ENCODE measurements around the gene SEPTIN12. TPM values are rescaled to one million over a fixed set of nuclear protein-coding genes. Genes with fewer than 3 reads are reported as not detected.
"Not testable (repeated sequence)": the region's sequence is repeated elsewhere in the genome, so short reads cannot be mapped to it uniquely, and the experiment has no call there.

The SEPTIN12 gene
- polyA plus RNA-seq, 1 donor, result 0.57 TPM

DNA sequence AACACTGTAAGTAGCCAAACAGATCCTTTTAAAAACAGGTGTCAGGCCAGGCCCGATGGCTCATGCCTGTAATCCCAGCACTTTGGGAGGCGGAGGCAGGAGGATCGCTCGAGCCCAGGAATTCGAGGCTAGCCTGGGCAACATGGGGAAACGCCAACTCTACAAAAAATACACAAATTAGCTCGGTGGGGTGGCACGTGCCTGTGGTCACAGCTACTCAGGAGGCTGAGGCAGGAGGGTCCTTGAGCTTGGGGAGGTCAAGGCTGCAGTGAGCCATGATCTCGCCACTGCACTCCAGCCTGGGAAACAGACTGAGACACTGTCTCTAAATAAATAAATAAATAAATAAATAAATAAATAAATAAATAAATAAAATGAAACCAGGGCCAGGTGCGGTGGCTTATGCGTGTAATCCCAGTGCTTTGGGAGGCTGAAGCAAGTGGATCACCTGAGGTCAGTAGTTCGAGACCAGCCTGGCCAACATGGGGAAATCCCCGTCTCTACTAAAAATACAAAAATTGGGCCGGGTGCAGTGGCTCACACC lies 3.6 kb downstream of the SEPTIN12 start:
- DNase-seq, result not testable (repeated sequence)

DNA sequence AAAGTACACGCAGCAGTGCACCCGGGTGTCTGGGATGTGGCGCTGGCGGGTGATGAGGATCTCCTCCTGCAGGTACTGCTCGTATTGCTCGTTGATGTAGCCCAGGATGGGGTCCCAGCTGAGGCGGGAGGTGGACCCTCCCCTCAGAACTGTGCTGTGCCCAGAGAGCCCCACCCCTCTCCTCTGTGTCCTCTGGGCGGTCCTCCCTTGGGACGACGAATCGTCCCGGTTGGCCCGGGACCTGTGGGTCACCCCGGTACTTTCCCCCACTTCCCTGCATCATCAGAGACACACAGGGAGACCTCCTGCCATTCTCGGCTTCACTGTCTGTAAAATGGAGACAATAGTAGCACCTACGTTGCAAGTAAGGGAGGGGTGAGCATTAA lies 4.2 kb downstream of the SEPTIN12 start:
- DNase-seq, result no peak

- DNase-seq, result no peak
These were observed 4.7 kb downstream of the SEPTIN12 start for GRCh38 chr16:4783251-4783950.

- no peak for DNase-seq
These were observed 7.9 kb downstream of the SEPTIN12 start for GRCh38 chr16:4780235-4780634.

DNA sequence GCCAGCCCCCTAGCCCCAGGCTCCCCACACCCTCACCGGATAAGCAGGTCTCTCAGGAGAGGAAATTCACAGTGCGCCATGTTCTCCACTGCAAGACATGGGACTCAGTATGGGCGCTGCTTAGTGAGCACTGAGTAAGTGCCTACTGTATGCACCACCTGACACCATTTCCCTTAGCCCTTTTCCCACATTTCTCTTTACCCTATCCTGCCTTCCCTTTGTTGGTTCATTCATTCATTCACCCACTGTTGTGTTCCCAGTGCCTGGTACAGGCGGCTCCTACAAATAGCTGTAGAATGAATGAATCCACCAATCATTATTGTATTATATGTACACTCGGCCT lies 10.1 kb downstream of the SEPTIN12 start:
- DNase-seq, result no peak

DNA sequence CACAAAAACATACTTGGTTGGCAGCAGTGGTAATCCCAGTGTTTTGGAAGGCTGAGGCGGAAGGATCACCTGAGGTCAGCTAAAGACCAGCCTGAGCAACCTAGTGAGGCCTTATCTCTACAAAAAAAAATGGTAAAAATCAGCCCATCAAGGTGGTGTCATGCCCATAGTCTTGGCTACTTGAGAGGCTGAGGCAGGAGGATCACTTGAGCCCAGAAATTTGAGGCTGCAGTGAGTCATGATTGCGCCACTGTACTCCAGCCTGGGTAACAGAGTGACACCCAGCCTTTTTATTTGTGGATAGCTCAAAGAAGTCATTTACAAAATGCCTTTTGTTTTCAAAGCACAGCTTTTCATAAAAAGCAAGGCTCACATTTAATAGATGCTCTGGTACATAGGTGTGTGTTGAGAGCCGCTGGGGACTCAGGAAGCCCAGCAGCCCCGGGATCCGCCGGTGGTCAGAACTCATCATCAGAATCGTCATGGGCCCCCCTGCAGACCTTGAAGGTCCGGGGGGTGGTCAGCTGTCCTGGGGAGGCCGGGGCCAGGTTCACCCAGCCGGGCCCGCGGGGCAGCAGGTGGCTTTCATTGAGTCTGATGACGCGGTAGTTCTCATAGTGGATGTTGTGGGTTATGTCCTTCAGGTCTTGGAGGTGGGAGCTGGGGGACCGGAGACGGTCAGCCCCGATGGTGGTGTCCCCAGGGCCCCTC lies 10.7 kb downstream of the SEPTIN12 start:
- DNase-seq, result no peak

DNA sequence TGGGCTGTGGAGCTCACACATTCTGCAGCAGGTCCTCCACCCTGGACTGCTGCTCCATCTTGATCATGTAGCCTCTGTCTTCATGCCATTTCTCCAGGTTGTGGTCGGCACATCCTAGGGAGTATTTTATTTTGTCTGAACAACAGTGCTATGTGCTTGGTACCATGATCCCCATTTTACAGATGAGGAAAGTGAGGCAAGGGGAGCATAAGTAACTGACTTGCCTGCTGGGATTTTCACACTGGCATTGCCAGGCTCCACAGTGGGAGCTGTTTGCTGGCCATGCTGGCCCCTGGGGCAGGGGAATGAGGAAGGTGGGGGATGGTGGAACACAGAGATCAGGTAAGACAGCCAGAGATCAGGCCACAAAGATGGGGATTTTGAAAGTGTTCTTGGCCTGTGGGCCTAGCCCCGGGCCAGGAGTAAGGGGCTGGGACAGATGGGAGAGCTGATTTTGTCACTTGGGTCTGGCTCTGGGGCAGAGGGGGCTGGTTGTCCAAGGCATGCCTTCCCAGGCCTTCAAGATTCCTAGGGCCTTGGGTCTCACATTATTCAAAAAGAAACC lies 11.9 kb downstream of the SEPTIN12 start:
- no peak for DNase-seq

- DNase-seq, result no peak
These were observed 13.1 kb downstream of the SEPTIN12 start for GRCh38 chr16:4775005-4775404.

- DNase-seq, result no peak
These were observed 15.8 kb downstream of the SEPTIN12 start for GRCh38 chr16:4772351-4772750.

DNA sequence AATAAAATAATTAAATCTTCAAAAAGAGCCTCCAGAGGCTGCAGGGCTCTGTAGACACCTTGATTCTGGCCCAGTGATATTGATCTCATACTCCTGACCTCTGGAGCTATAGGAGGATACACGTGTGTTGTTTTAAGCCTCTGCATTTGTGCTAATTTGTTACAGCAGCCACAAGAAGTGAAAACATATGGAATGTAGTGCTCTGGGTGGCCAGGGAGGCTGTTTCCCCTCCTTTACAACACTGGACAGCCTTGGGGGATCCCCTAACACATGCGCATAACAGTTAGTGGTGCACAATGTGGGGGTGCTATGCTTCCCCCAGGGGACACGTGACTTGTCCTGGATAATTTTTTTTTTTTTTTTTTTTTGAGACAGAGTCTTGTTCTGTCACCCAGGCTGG lies 16.5 kb downstream of the SEPTIN12 start:
- no peak for DNase-seq

GRCh38 chr16:4769306-4769638 lies 18.9 kb downstream of the SEPTIN12 start:
- DNase-seq, result no peak

DNA sequence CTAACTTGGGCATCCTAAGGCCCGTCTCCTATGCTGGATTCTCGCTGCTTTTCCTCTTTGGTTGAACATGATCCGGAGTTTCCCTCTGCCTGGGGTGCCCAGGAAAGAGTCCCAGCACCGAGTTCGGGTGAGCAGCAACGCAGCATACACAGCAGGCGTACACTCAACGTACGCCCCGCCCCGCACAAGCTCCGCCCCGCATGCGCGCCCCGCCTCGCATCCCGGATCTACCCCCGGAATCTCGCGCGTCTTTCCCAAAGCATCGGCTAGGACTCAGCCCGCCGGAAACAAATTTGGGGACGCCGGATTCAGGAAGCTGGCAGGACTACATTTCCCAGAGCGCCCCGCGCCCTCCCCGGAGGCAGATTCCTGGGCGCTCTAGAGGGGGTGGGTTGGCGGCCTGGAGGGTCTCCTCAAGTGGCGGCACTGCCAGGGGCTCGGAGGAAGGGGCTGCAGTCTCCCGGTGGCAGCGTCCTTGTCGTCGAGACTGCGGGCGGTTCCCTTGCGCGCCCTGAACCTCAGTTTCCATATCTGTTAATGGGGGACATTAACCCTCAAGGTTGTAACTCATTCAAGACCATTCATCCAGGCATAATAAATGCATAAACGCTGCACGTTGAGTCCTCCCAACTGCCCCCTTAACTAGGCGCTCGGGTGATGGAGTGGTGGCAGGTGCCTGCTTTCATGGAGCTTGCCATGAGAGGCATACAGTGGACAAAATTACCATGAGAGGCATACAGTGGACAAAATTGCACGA lies 19.4 kb downstream of the SEPTIN12 start:
- DNase-seq, result peak; percentile 96

DNA sequence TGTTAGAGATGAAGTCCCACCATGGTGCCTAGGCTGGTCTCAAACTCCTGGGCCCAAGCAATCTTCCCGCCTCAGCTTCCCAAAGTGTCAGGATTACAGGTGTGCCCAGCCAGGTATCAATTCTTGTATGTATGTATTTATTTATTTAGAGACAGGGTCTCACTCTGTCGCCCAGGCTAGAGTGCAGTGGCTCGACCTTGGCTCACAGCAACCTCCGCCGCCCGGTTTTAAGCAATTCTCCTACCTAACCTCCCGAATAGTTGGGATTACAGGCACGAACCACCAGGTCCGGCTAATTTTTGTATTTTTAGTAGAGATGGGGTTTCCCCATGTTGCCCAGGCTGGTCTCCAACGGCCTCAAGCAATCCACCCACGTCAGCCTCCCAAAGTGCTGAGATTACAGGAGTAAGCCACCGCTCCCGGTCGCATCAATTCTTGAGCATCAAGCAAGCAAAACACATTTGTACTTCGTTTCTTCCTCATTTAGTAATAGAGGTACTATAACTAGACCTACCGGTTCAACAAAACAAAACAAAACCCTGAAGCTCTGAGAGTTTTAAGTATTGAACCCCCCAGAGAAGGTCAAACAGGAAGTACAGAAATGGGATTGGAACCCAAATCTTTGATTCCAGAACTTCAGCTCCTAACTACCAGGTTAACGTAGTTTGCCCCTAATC lies 20.1 kb downstream of the SEPTIN12 start:
- DNase-seq, result no peak

DNA sequence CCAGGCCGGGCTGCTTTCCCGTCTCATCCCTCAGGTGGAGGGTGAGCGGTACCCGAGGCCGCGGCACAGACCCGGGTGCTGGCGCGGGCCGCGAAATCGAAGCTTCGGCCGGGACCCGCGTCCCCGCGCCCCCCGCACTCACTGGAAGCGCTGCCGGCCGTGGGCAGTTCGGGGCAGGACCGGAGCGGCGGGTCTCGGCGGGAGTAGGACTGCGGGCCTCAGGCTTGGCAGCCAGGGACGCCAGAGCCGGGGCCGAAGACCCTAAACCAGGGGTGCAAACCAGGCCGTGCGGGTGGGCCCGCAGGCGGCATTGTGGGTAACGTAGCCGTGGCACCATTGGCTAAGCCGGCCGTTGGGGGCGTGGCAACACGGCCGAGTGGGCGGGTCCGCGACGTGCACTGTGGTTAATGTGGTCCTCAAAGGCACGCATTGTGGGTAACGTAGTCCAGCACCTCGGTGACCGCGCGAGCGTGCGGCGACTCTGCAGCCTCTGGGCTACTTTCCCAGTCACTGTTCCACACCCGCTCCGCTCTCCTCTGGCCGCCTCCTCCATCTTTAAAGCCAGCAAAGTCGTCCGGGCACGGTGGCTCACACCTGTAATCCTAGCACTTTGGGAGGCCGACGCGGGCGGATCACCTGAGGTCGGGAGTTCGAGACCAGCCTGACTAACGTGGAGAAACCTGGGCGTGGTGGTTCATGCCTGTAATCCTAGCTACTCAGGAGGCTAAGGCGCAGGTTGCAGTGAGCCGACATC lies 21.1 kb downstream of the SEPTIN12 start, which contains the start of gene ZNF500:
Gene ZNF500, minus strand, starts transcription at position 288 of the 754 bp plus-strand sequence. CDS start 1,184 bp downstream, outside the sequence.
- DNase-seq, result peak; percentile 96

GRCh38 chr16:4765511-4766474 lies 22.4 kb downstream of the SEPTIN12 start:
- no peak for DNase-seq

DNA sequence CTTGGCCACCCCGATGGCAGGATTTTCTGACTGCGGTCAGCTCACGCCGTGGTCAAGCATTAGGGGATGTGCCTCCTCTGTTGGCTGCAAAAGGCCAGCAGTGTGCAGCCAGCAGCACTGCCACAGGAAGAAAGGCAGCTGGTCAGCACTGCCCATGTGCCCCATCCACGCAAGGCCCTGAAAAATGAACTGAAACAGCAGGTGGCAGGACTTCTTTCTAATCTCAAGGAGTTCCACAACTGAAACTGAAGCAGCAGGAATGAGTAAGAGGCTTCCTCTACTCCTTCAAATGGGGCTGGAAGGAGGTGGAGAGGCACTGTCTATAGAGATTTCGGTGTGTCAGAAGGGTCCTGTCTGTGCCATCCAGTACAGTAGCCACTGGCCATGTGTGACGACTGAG lies 24.4 kb downstream of the SEPTIN12 start:
- no peak for DNase-seq

DNA sequence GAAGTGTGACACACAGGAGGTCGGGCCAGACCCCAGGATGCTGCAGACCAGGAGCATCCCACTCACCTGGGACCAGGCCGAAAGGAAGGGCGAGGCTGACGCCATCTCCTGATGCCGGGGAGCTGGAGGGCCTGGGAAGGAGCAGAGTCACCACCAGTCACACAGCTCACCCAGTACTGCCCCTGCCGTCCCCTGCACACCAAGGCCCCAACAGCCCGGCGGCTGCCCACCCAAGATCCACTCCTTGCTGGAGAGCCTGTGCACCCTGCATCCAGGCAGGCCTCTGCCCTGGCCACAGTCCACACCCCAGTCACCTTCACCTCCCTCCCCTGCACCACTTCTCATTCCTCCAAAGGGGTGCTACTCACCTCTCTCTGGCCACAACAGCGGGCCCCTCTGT lies 25.9 kb downstream of the SEPTIN12 start:
- no peak for DNase-seq

DNA sequence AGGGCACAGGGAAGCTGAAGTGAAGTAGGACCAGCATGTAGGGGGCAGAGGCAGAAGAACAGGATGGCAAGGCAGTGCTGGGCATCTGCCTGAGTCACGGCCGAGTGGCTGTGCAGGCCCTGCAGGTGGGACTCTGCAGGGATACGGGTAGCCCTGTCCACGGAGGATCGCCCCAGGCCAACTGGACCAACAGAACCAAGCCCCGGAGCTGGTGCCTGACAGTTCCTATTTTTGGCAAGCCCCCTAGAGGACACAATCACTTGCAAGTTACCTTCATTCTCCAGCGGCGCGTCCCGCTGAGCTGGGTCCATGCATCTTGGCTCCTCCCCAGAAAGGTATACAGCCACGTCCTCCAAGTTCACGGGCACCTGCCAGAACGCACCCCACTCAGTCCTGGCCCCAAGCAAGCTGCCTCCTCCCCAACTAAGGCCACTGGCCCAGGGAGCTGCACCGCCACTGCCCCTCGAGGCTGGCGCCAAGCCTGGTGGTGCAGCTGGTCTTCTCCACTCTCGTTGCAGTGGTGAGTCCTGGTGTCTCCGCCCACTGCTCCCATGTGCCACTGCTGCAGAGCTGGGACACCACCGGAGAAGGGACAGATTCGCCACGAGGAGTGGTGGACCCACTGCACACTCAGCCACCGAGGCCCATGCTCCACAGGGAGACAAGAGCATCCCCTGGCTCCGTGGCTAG lies 27.8 kb downstream of the SEPTIN12 start:
- DNase-seq, result no peak

DNA sequence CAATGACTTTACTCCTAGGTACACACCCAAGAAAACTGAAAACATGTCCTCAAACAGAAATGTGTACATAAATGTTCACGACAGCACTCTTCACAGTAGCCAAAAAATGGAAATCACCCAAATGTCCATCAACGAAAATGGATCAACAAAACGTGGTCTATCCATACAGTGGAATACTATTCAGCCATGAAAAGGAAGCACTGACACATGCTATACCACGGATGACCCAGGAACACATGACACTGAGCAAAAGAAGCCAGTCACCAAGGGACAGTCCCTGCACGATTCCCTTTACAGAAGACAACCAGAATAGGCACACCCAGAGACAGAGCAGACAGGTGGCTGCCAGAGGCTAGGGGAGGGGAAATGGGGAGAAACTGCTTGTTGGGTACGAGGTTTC lies 32.5 kb downstream of the SEPTIN12 start:
- DNase-seq, result no peak
